Right cardiac atrium (tissue), 5 donors: Measurements from ENCODE around the gene CD1B. TPM values are rescaled to one million over a fixed set of nuclear protein-coding genes. Genes with fewer than 3 reads are reported as not detected.

Experiments used
- ATAC-seq, 2 donors: fragments of 200-7000 bp; cut with Tn5 transposase; one replicate each; pipeline versions ENCODE4 v1.8.0 to v1.9.1; 2020; ENCODE audit warnings: moderate library complexity in 2 of 2, mild to moderate bottlenecking in 1 of 2
- DNase-seq, 3 donors: peaks; one replicate each; pipeline ENCODE4 v3.0.0-alpha.2; 2020
- H3K27ac ChIP-seq: one replicate; pipeline ENCODE4 v1.5.1; 2013; ENCODE audit warnings: mild to moderate bottlenecking, low read length, control low read depth, moderate library complexity
- H3K27me3 ChIP-seq: one replicate; pipeline ENCODE4 v1.6.1; 2013; ENCODE audit not compliant: control insufficient read depth, insufficient read depth
- H3K4me1 ChIP-seq: one replicate; pipeline ENCODE4 v1.6.1; 2013; ENCODE audit warnings: low read length; ENCODE audit not compliant: control insufficient read depth, insufficient read depth
- H3K4me3 ChIP-seq: one replicate; pipeline ENCODE4 v1.5.1; 2013; ENCODE audit warnings: low read length, control low read depth
- H3K9me3 ChIP-seq: one replicate; pipeline ENCODE4 v1.6.1; 2013; ENCODE audit warnings: low read length; ENCODE audit not compliant: control insufficient read depth
- WGBS: extraction: QIAGEN DNeasy Blood & Tissue Kit; methylation state at CpG from one replicate; pipeline ENCODE4 v1.1.7; 2013; 5-methylcytosine and 5-hydroxymethylcytosine counted together
- intact Hi-C, 4 donors: fragments of 100-400 bp; cut with DNase I; formaldehyde crosslinking; loops; one replicate each; pipeline versions ENCODE4 v1.11.0 to v1.14.0; 2022 to 2023
- polyA plus RNA-seq: library from polyadenylated mRNA; stranded (reverse); fragments of 200-250 nt; gene quantifications from one replicate; pipeline ENCODE4 v1.2.3, GENCODE V29; 2013
- total RNA-seq, 4 donors: library from RNA; stranded (reverse); fragmentation: NEBNext Ultra II Directional; extraction: Animal tissue kit (Norgen Biotek cat#: 25700); gene quantifications; one replicate each; pipeline ENCODE4 v1.2.1, GENCODE V29; 2021
- donor health status: healthy with polysubstance abuse.
- donor health status: DM: no; HTN: yes; CAD: no.
- donor health status: DM: no; HTN: no; CAD: no.
- donor health status: DM: no; HTN: yes; CAD: no; lungs with severe emphysema.
- donor health status: DM: yes; HTN: yes; CAD: no.

CD1B gene
- total and polyA plus RNA-seq, 5 donors, result not detected

DNA sequence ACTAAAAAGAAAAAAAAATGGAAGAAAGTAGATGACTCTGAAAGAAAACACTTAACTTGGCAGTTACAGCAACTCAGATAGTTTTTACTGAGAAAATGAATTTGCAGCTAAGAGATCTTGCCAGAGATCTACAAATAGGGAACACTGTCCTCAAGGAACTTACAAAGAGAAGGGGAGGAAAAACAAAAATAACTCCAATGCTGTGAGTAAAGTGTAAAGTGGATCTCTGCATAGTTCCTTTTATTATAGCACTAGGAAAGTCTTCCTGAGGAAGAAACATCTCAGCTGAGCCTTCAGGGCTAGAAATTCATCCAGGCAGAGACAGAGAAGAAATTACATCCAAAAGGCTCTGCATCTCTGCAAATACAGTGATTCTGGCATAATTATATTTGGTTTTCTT is 3.9 kb downstream of the CD1B start:
- Histone ChIP-seq H3K9me3 (no peaks in the 10 kb centered on the region), H3K27me3 (no peaks in the 10 kb centered on the region), H3K4me1 (no peaks in the 10 kb centered on the region), H3K4me3 (no peak overlapping the region), H3K27ac (no peak overlapping the region)
- intact Hi-C loops, result no loop called here
- DNase-seq, result no peak
- no peak for ATAC-seq

DNA sequence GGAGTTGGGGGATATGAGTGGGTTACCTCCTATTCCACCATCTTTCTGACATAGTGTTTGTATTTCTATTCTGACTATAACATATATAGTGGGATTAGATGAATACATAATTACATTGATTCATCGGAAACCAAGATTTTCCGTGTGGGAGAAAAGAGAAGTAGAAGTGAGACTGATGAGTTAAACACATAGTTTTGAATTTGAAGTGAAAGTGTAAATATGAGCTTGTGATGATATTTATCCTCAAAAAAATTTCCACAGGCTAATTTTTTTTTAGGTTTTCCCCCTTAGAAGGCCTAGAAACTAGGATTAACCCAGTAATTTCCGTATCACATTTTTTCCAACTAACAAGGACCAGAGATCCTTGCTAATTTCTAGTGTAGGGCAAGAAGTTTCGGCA is 6.9 kb downstream of the CD1B start:
- Histone ChIP-seq H3K27me3 (no peaks in the 10 kb centered on the region), H3K9me3 (no peaks in the 10 kb centered on the region), H3K27ac (no peak overlapping the region), H3K4me3 (no peak overlapping the region), H3K4me1 (no peaks in the 10 kb centered on the region)
- WGBS, result 84% methylated on average over 4 of the region's 4 CpGs
- DNase-seq (no peak), ATAC-seq (no peak)
- intact Hi-C loops, result no loop called here

DNA sequence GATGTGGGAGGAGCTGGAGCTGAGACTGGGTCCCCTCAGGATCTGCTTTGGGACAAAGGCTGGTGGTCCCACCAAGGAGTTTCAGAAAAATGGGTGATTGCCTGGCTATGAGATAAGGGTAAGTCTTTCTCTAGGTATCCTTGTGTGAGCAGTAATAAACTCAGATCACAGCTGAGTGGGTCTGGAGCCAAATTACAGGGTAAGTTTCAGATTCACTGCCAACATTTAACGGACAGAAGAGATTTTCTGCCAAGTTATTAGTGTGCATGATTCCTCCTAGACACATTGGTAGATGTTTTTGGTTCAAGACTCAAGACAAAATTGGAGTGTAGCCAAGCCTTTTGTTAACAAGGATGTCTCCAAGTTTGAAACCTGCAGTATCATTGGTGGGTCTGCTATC is 7.5 kb downstream of the CD1B start:
- Histone ChIP-seq H3K27ac (no peak overlapping the region), H3K9me3 (no peaks in the 10 kb centered on the region), H3K27me3 (no peaks in the 10 kb centered on the region), H3K4me1 (no peaks in the 10 kb centered on the region), H3K4me3 (no peak overlapping the region)
- DNase-seq (no peak), ATAC-seq (no peak)
- 49% methylated on average over 1 of the region's 1 CpG for WGBS
- intact Hi-C loops, result no loop called here

GRCh38 chr1:158311066-158311465 is 20.3 kb downstream of the CD1B start:
- no peak overlapping the region for H3K4me3 ChIP-seq
- ATAC-seq, result no peak
- H3K27ac ChIP-seq, result no peak overlapping the region
- 65% methylated on average over 2 of the region's 2 CpGs for WGBS
- no peaks in the 10 kb centered on the region for H3K9me3 ChIP-seq
- intact Hi-C loops, result no loop called here
- no peaks in the 10 kb centered on the region for H3K27me3 ChIP-seq
- H3K4me1 ChIP-seq, result no peaks in the 10 kb centered on the region
- no peak for DNase-seq

- ATAC-seq (no peak), DNase-seq (no peak)
- no peaks in the 10 kb centered on the region for H3K27me3 ChIP-seq
- H3K9me3 ChIP-seq, result no peaks in the 10 kb centered on the region
- no peak overlapping the region for H3K4me3 ChIP-seq
- H3K4me1 ChIP-seq, result no peaks in the 10 kb centered on the region
- intact Hi-C loops, result no loop called here
- no peak overlapping the region for H3K27ac ChIP-seq
- WGBS, result 91% methylated on average over 1 of the region's 1 CpG
These were observed 20.7 kb downstream of the CD1B start for GRCh38 chr1:158310623-158311022.

DNA sequence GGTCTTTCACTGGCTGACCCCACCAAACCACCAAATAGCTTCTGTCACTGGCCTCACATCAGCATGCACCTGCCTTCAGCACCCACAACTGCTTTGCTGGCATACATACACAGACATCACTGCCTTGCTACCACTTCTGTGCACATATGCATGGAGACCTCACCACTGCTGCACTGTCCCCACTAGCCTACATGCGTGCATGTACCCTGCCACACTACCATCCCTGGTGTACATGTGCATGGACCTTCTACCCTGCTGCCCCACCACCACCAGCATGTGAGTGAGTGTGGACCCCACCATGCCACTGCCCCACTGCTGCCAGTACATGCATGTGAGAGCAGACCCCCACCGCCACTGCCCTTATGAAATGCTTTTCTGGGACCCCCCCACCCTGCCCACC is 35.5 kb downstream of the CD1B start:
- intact Hi-C loops, result no loop called here
- WGBS, result 87% methylated on average over 2 of the region's 2 CpGs
- ATAC-seq (no peak), DNase-seq (no peak)
- Histone ChIP-seq H3K27ac (no peak overlapping the region), H3K9me3 (no peaks in the 10 kb centered on the region), H3K27me3 (no peaks in the 10 kb centered on the region), H3K4me3 (no peak overlapping the region), H3K4me1 (no peaks in the 10 kb centered on the region)

- no peaks in the 10 kb centered on the region for H3K27me3 ChIP-seq
- ATAC-seq, result no peak
- H3K4me1 ChIP-seq, result no peaks in the 10 kb centered on the region
- H3K9me3 ChIP-seq, result no peaks in the 10 kb centered on the region
- no peak overlapping the region for H3K27ac ChIP-seq
- intact Hi-C loops, result no loop called here
- no peak overlapping the region for H3K4me3 ChIP-seq
- 59% methylated on average over 5 of the region's 5 CpGs for WGBS
- DNase-seq, result no peak
These were observed 40.9 kb downstream of the CD1B start for GRCh38 chr1:158290321-158290844.

GRCh38 chr1:158289811-158290210 is 41.5 kb downstream of the CD1B start, which contains the start of gene CD1C:
CD1C (plus strand) TSS chr1:158289923; CDS start chr1:158290065, 142 bp downstream.
- ATAC-seq (no peak), DNase-seq (no peak)
- H3K27me3 ChIP-seq, result no peaks in the 10 kb centered on the region
- H3K4me1 ChIP-seq, result no peaks in the 10 kb centered on the region
- intact Hi-C loops, result no loop called here
- WGBS, result 82% methylated on average over 4 of the region's 4 CpGs
- H3K27ac ChIP-seq, result no peak within 1 kb of the TSS
- H3K9me3 ChIP-seq, result no peaks in the 10 kb centered on the region
- no peak within 1 kb of the TSS for H3K4me3 ChIP-seq

DNA sequence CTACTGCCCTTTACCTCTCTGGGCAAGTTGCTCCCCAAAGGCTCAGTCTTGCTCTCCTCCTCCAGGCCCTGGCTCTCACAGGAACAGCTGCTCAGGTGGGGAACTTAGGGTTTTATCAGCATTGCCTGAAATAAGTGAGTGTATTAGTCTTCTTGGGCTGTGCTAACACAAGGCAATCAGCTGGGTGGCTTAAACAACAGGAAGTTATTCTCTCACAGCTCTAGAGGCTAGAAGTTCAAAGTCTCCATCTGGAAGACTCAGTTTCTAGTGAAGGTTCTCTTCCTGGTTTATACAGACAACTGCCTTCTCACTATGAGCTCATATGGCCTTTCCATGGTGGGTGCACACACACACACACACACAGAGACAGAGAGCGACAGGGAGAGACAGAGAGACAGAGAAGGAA is 44.4 kb downstream of the CD1B start:
- no peak overlapping the region for H3K4me3 ChIP-seq
- intact Hi-C loops, result no loop called here
- H3K9me3 ChIP-seq, result no peaks in the 10 kb centered on the region
- no peak for ATAC-seq
- 83% methylated on average over 1 of the region's 1 CpG for WGBS
- no peaks in the 10 kb centered on the region for H3K4me1 ChIP-seq
- no peaks in the 10 kb centered on the region for H3K27me3 ChIP-seq
- DNase-seq, result no peak
- H3K27ac ChIP-seq, result no peak overlapping the region

DNA sequence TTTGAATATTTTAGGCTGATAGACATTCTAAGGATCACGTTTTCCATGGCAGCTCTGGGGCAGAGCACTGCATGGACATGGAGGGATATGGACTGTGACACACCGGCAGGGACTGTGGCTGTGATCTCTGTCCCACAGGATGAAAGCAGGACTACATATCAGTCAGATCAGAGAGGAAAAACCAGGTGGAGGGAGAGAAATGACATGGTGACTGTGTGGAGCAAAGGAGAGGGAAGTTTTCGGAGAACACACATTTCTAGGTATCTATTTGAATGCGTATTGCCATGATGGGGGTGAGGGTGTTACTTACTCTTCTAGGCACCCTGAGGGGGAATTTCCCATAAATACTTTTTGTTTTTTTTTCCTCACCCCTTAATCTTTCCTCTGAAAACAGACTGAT is 44.8 kb downstream of the CD1B start:
- Histone ChIP-seq H3K27me3 (no peaks in the 10 kb centered on the region), H3K4me3 (no peak overlapping the region), H3K4me1 (no peaks in the 10 kb centered on the region), H3K9me3 (no peaks in the 10 kb centered on the region), H3K27ac (peak overlapping the region; percentile 45)
- intact Hi-C loops, result no loop called here
- no peak for DNase-seq
- ATAC-seq, result no peak
- 82% methylated on average over 4 of the region's 4 CpGs for WGBS

- ATAC-seq (peak; percentile 81 to 88), DNase-seq (peak; percentile 28 to 74 (median 60))
- H3K9me3 ChIP-seq, result no peaks in the 10 kb centered on the region
- H3K4me3 ChIP-seq, result no peak overlapping the region
- 44% methylated on average over 7 of the region's 7 CpGs for WGBS
- H3K27me3 ChIP-seq, result no peaks in the 10 kb centered on the region
- intact Hi-C loops, result no loop called here
- H3K4me1 ChIP-seq, result no peaks in the 10 kb centered on the region
- no peak overlapping the region for H3K27ac ChIP-seq
These were observed 45.5 kb downstream of the CD1B start for GRCh38 chr1:158285756-158286241.

DNA sequence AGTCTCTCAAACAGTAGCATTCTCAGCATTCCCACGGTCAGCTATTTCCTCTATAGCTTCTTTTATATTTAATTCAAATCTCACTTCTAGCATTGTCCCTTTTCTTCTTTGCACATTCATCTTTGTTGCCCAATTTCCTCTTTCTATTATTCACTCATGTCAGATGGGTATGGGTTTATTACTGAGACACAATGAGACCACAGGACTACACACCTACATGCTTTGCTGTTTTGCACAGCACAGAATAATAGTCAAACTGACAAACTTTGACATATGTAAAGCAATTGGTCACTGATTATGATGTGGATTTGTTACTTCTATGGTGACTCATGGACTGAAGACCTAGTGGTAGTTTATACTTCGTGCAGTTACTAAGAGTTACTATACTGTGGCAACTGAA is 47.4 kb downstream of the CD1B start:
- ATAC-seq (no peak), DNase-seq (no peak)
- Histone ChIP-seq H3K27me3 (no peaks in the 10 kb centered on the region), H3K4me3 (no peak overlapping the region), H3K27ac (no peak overlapping the region), H3K9me3 (no peaks in the 10 kb centered on the region), H3K4me1 (no peaks in the 10 kb centered on the region)
- intact Hi-C loops, result no loop called here
- WGBS, result 53% methylated on average over 2 of the region's 2 CpGs
